SK-N-SH (cell line): Measurements from ENCODE around the gene LRRC75A. TPM values are rescaled to one million over a fixed set of nuclear protein-coding genes. Genes with fewer than 3 reads are reported as not detected.

Source experiments
- CTCF ChIA-PET: fragments of 300-600, 350-600 bp; formaldehyde crosslinking; extraction: SDS; loops from one replicate; lab custom pipeline; 2021; lab: Yijun Ruan, JAX
- POLR2A ChIA-PET: fragments of 350-600 bp; sonication (Branson Sonifier 250); formaldehyde crosslinking; extraction: SDS; loops from one replicate; lab custom pipeline; 2020; ENCODE audit warnings: antibody characterized with exemption, inconsistent platforms; lab: Yijun Ruan, JAX
- DNase-seq: peaks from one replicate; pipeline ENCODE4 v3.0.0; 2012
- H2AFZ ChIP-seq: fragments of 200-600 bp; sonication (generic); 2 replicates; pipeline ENCODE4 v1.8.1; 2016; ENCODE audit warnings: antibody characterized with exemption, mild to moderate bottlenecking, low read depth
- H3F3A ChIP-seq: fragments of 200-600 bp; sonication (generic); replicated peaks from 2 replicates; pipeline ENCODE3; 2016; ENCODE audit warnings: antibody characterized with exemption, mild to moderate bottlenecking; ENCODE audit not compliant: insufficient read depth
- H3K27ac ChIP-seq, 2 experiments: fragments of 200-500 bp in 1 of 2; fragments of 200-600 bp in 1 of 2; sonication (Bioruptor generic) in 1 of 2; sonication (generic), shearing (Covaris generic) in 1 of 2; 2 replicates each; pipeline versions ENCODE4 v1.5.1 to v1.6.1; 2014 to 2016; ENCODE audit warnings: low read depth in 2 of 2, inconsistent platforms in 1 of 2, low read length in 1 of 2, mild to moderate bottlenecking in 1 of 2, mixed read lengths in 1 of 2
- H3K27me3 ChIP-seq: fragments of 200-600 bp; sonication (generic), shearing (Covaris generic); 2 replicates; pipeline ENCODE4 v1.6.1; 2016; ENCODE audit warnings: mixed run types; ENCODE audit not compliant: insufficient read depth
- H3K36me3 ChIP-seq, 2 experiments: fragments of 200-500 bp in 1 of 2; fragments of 200-600 bp in 1 of 2; sonication (Bioruptor generic) in 1 of 2; sonication (generic) in 1 of 2; replicated peaks in 1 of 2; 2 replicates each; pipeline versions ENCODE3 to v1.5.1; 2014 to 2016; ENCODE audit warnings: low read length in 1 of 2, mild to moderate bottlenecking in 1 of 2; ENCODE audit not compliant: insufficient read depth in 2 of 2, control insufficient read depth in 1 of 2
- H3K4me1 ChIP-seq, 2 experiments: fragments of 200-500 bp in 1 of 2; fragments of 200-600 bp in 1 of 2; sonication (Bioruptor generic) in 1 of 2; sonication (generic), shearing (Covaris generic) in 1 of 2; 2 replicates each; pipeline versions ENCODE4 v1.5.1 to v1.6.1; 2014 to 2016; ENCODE audit warnings: low read depth in 1 of 2, low read length in 1 of 2, mixed run types in 1 of 2; ENCODE audit not compliant: insufficient read depth in 2 of 2, control insufficient read depth in 1 of 2
- H3K4me2 ChIP-seq: fragments of 200-600 bp; sonication (generic), shearing (Covaris generic); 2 replicates; pipeline ENCODE4 v1.6.1; 2017; ENCODE audit warnings: mixed run types
- H3K4me3 ChIP-seq, 2 experiments: fragments of 200-500 bp in 1 of 2; fragments of 200-600 bp in 1 of 2; sonication (Bioruptor generic) in 1 of 2; sonication (generic), shearing (Covaris generic) in 1 of 2; 2 replicates each; pipeline versions ENCODE4 v1.5.1 to v1.8.1; 2014 to 2016; ENCODE audit warnings: low read depth in 2 of 2, inconsistent platforms in 1 of 2, low read length in 1 of 2, mild to moderate bottlenecking in 1 of 2, mixed read lengths in 1 of 2, moderate library complexity in 1 of 2
- H3K79me2 ChIP-seq: fragments of 200-600 bp; sonication (generic); 2 replicates; pipeline ENCODE4 v1.8.1; 2017; ENCODE audit warnings: mild to moderate bottlenecking; ENCODE audit not compliant: insufficient read depth
- H3K9ac ChIP-seq: fragments of 200-600 bp; sonication (generic); 2 replicates; pipeline ENCODE4 v1.6.1; 2017; ENCODE audit warnings: mixed run types
- H3K9me2 ChIP-seq: fragments of 200-600 bp; sonication (generic); 2 replicates; pipeline ENCODE4 v1.6.1; 2017; ENCODE audit warnings: mixed run types
- H3K9me3 ChIP-seq: fragments of 200-600 bp; sonication (generic); 2 replicates; pipeline ENCODE4 v1.6.1; 2017; ENCODE audit warnings: mixed run types, mild to moderate bottlenecking, moderate library complexity
- H4K20me1 ChIP-seq: fragments of 200-600 bp; sonication (generic); 2 replicates; pipeline ENCODE4 v1.6.1; 2017; ENCODE audit warnings: mild to moderate bottlenecking, mixed run types; ENCODE audit not compliant: insufficient read depth
- CHD2 ChIP-seq: fragments of 150-350 bp; IDR thresholded peaks from 2 replicates; pipeline ENCODE4 v1.6.1; 2018; ENCODE audit warnings: low read length; ENCODE audit not compliant: partially characterized antibody
- EP300 ChIP-seq, 2 experiments: IDR thresholded peaks; 2 replicates each; pipeline versions ENCODE4 v1.4.0 to v1.6.1; 2012; ENCODE audit warnings: borderline replicate concordance in 1 of 2, low read depth in 1 of 2, low read length in 1 of 2
- EZH2phosphoT487 ChIP-seq: fragments of 200-600 bp; sonication (generic); IDR thresholded peaks from 2 replicates; pipeline ENCODE4 v1.6.1; 2017; ENCODE audit warnings: low read depth, mixed run types, mild to moderate bottlenecking, antibody characterized with exemption, moderate library complexity, borderline replicate concordance
- FOSL2 ChIP-seq: IDR thresholded peaks from 2 replicates; pipeline ENCODE4 v1.4.0; 2012; ENCODE audit warnings: low read depth, mild to moderate bottlenecking, moderate library complexity, borderline replicate concordance
- FOXM1 ChIP-seq: IDR thresholded peaks from 2 replicates; pipeline ENCODE4 v1.4.0; 2012; ENCODE audit warnings: low read depth, mild to moderate bottlenecking
- GABPA ChIP-seq: IDR thresholded peaks from 2 replicates; pipeline ENCODE4 v1.4.0; 2012; ENCODE audit warnings: low read depth, mild to moderate bottlenecking
- GATA2 ChIP-seq: sonication (generic); formaldehyde crosslinking; IDR thresholded peaks from 2 replicates; pipeline ENCODE4 v1.5.0; 2020; ENCODE audit warnings: mild to moderate bottlenecking, missing genetic modification reagents
- MXI1 ChIP-seq: IDR thresholded peaks from 2 replicates; pipeline ENCODE4 v1.6.1; 2012; ENCODE audit warnings: mild to moderate bottlenecking, low read depth, low read length, improper control_type of control experiment
- NFIC ChIP-seq: IDR thresholded peaks from 2 replicates; pipeline ENCODE4 v1.4.0; 2012; ENCODE audit warnings: borderline replicate concordance
- RAD21 ChIP-seq: IDR thresholded peaks from 2 replicates; pipeline ENCODE4 v1.6.1; 2012; ENCODE audit warnings: mild to moderate bottlenecking, low read length
- RCOR1 ChIP-seq: fragments of 150-350 bp; IDR thresholded peaks from 2 replicates; pipeline ENCODE4 v1.6.1; 2017; ENCODE audit warnings: antibody characterized with exemption, low read length
- RXRA ChIP-seq: IDR thresholded peaks from 2 replicates; pipeline ENCODE4 v1.4.0; 2012; ENCODE audit warnings: low read depth, mild to moderate bottlenecking, borderline replicate concordance
- SMC3 ChIP-seq: IDR thresholded peaks from 2 replicates; pipeline ENCODE4 v1.6.1; 2012; ENCODE audit warnings: low read depth, low read length, improper control_type of control experiment
- TCF12 ChIP-seq: IDR thresholded peaks from 2 replicates; pipeline ENCODE4 v1.4.0; 2012
- TEAD4 ChIP-seq: IDR thresholded peaks from 2 replicates; pipeline ENCODE4 v1.4.0; 2012; ENCODE audit warnings: mild to moderate bottlenecking, borderline replicate concordance; ENCODE audit not compliant: insufficient read depth
- YY1 ChIP-seq: IDR thresholded peaks from 2 replicates; pipeline ENCODE4 v1.4.0; 2012; ENCODE audit warnings: low read depth, mild to moderate bottlenecking
- WGBS: methylation state at CpG from one replicate; pipeline ENCODE4 v1.1.6; 2017; ENCODE audit warnings: low lambda C conversion rate; 5-methylcytosine and 5-hydroxymethylcytosine counted together
- polyA plus RNA-seq, 3 experiments: library from polyadenylated mRNA; depleted of rRNA; stranded (reverse); fragments of >200 nt; gene quantifications; 2 replicates each; pipeline ENCODE4 v1.2.3, GENCODE V29; 2012
- TF ChIP-seq, protein P1 (sequence below): fragments of 200-600 bp; sonication (generic); IDR thresholded peaks from 2 replicates; pipeline ENCODE4 v1.6.1; 2017; ENCODE audit warnings: antibody characterized with exemption, mild to moderate bottlenecking, moderate library complexity
- TF ChIP-seq, protein P2 (sequence below): IDR thresholded peaks from 2 replicates; pipeline ENCODE4; 2012
- TF ChIP-seq, protein P3 (sequence below): IDR thresholded peaks from 2 replicates; pipeline ENCODE4 v1.6.1; 2012; ENCODE audit warnings: mild to moderate bottlenecking, low read depth, low read length, moderate library complexity
- TF ChIP-seq, protein P4 (sequence below): IDR thresholded peaks from 2 replicates; pipeline ENCODE4 v1.4.0; 2012; ENCODE audit warnings: low read depth
- TF ChIP-seq, protein P5 (sequence below): fragments of 150-350 bp; IDR thresholded peaks from 2 replicates; pipeline ENCODE4 v1.6.1; 2016; ENCODE audit warnings: mild to moderate bottlenecking, low read depth, low read length

Gene LRRC75A
- polyA plus RNA-seq, 1 of the 3 experiments (the other 2 are of a cell fraction) = 1.2 TPM

DNA sequence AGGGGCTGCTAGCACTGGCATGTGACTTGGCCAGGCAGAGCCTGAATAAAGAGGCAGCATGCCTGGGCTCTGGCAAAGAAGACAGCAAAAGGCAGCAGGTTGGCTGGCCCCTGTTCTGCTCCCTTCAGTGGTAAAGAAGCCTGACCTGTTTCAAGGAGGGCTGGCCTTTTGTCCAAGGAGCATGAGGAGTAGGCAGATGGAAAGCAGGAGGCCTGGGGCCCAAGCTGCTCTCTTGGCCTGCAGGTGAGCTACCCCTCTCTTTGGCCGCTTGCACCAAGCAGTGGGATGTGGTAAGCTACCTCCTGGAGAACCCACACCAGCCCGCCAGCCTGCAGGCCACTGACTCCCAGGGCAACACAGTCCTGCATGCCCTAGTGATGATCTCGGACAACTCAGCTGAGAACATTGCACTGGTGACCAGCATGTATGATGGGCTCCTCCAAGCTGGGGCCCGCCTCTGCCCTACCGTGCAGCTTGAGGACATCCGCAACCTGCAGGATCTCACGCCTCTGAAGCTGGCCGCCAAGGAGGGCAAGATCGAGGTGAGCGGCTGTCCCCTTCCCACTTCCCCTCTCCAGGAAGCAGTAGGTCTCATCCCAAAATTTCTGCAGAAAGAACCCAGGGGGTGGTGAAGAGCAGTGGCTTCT lies 68.6 kb downstream of the LRRC75A start:
- Histone ChIP-seq H3K9ac (no peak overlapping the region), H3K4me2 (no peak overlapping the region), H3K27ac (no peak overlapping the region), H3F3A (peaks cover 27% of the 10 kb centered on the region), H3K9me3 (no peaks in the 10 kb centered on the region), H2AFZ (no peak overlapping the region), H3K9me2 (no peaks in the 10 kb centered on the region), H3K79me2 (no peaks in the 10 kb centered on the region), H4K20me1 (no peaks in the 10 kb centered on the region), H3K4me3 (no peak overlapping the region)
- POLR2A ChIA-PET = interaction anchor here (1.5 kb wide), 1 partner anchor 15 kb away, joined by 7 read pairs; no protein-coding TSS in a partner anchor
- no peak for DNase-seq
- TF ChIP-seq, protein P1, sequence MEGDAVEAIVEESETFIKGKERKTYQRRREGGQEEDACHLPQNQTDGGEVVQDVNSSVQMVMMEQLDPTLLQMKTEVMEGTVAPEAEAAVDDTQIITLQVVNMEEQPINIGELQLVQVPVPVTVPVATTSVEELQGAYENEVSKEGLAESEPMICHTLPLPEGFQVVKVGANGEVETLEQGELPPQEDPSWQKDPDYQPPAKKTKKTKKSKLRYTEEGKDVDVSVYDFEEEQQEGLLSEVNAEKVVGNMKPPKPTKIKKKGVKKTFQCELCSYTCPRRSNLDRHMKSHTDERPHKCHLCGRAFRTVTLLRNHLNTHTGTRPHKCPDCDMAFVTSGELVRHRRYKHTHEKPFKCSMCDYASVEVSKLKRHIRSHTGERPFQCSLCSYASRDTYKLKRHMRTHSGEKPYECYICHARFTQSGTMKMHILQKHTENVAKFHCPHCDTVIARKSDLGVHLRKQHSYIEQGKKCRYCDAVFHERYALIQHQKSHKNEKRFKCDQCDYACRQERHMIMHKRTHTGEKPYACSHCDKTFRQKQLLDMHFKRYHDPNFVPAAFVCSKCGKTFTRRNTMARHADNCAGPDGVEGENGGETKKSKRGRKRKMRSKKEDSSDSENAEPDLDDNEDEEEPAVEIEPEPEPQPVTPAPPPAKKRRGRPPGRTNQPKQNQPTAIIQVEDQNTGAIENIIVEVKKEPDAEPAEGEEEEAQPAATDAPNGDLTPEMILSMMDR = no peak
- TF ChIP-seq MXI1 (no peak), RAD21 (no peak), TEAD4 (no peak), EP300 (IDR thresholded peaks at IDR 0.05; ENCODE audit: borderline replicate concordance in 1 of 2, low read depth in 1 of 2, low read length in 1 of 2) (no peak), FOXM1 (no peak), RXRA (no peak)
- TF ChIP-seq, protein P2, sequence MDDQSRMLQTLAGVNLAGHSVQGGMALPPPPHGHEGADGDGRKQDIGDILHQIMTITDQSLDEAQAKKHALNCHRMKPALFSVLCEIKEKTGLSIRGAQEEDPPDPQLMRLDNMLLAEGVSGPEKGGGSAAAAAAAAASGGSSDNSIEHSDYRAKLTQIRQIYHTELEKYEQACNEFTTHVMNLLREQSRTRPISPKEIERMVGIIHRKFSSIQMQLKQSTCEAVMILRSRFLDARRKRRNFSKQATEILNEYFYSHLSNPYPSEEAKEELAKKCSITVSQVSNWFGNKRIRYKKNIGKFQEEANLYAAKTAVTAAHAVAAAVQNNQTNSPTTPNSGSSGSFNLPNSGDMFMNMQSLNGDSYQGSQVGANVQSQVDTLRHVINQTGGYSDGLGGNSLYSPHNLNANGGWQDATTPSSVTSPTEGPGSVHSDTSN = no peak
- TF ChIP-seq, all 33 proteins: peak for 0
- Histone ChIP-seq H3K36me3 (no peaks in the 10 kb centered on the region), H3K27me3 (no peaks in the 10 kb centered on the region), H3K4me1 (peaks cover 21 to 25% of the 10 kb centered on the region in 2 experiments)
- WGBS = 93% methylated on average over 5 of the region's 10 CpGs
- CTCF ChIA-PET = no interaction called here

DNA sequence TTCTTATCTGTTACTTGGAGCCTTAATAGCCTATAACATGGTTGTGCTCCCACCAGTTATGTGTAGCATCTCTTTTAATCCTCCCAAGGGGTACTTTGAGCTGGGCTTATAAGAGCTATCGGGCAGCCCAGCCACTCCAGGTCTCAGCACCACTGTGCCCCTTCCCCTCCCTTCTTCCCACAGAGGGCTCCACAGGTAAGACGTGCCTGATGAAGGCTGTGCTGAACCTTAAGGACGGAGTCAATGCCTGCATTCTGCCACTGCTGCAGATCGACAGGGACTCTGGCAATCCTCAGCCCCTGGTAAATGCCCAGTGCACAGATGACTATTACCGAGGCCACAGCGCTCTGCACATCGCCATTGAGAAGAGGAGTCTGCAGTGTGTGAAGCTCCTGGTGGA lies 69.6 kb downstream of the LRRC75A start:
- ChIA-PET POLR2A (no interaction called here), CTCF (no interaction called here)
- H2AFZ ChIP-seq = no peak overlapping the region
- no peak overlapping the region for H3K9ac ChIP-seq
- no peaks in the 10 kb centered on the region for H3K79me2 ChIP-seq
- H3K4me1 ChIP-seq = peaks cover 26 to 34% of the 10 kb centered on the region in 2 experiments
- no peak overlapping the region for H3K27ac ChIP-seq
- H4K20me1 ChIP-seq = no peaks in the 10 kb centered on the region
- no peak overlapping the region for H3K4me2 ChIP-seq
- WGBS = 93% methylated on average over 7 of the region's 7 CpGs
- H3K27me3 ChIP-seq = no peaks in the 10 kb centered on the region
- no peaks in the 10 kb centered on the region for H3K9me2 ChIP-seq
- peaks cover 34% of the 10 kb centered on the region for H3F3A ChIP-seq
- no peak overlapping the region for H3K4me3 ChIP-seq
- H3K36me3 ChIP-seq = no peaks in the 10 kb centered on the region
- no peaks in the 10 kb centered on the region for H3K9me3 ChIP-seq
- DNase-seq = no peak
- TF ChIP-seq FOSL2 (no peak), TEAD4 (no peak), YY1 (no peak), FOXM1 (no peak), NFIC (no peak), TCF12 (no peak), GATA2 (CRISPR knock-in tag) (no peak), GABPA (no peak), RCOR1 (no peak), EZH2phosphoT487 (no peak), CHD2 (no peak), SMC3 (no peak)
- TF ChIP-seq, protein P3, sequence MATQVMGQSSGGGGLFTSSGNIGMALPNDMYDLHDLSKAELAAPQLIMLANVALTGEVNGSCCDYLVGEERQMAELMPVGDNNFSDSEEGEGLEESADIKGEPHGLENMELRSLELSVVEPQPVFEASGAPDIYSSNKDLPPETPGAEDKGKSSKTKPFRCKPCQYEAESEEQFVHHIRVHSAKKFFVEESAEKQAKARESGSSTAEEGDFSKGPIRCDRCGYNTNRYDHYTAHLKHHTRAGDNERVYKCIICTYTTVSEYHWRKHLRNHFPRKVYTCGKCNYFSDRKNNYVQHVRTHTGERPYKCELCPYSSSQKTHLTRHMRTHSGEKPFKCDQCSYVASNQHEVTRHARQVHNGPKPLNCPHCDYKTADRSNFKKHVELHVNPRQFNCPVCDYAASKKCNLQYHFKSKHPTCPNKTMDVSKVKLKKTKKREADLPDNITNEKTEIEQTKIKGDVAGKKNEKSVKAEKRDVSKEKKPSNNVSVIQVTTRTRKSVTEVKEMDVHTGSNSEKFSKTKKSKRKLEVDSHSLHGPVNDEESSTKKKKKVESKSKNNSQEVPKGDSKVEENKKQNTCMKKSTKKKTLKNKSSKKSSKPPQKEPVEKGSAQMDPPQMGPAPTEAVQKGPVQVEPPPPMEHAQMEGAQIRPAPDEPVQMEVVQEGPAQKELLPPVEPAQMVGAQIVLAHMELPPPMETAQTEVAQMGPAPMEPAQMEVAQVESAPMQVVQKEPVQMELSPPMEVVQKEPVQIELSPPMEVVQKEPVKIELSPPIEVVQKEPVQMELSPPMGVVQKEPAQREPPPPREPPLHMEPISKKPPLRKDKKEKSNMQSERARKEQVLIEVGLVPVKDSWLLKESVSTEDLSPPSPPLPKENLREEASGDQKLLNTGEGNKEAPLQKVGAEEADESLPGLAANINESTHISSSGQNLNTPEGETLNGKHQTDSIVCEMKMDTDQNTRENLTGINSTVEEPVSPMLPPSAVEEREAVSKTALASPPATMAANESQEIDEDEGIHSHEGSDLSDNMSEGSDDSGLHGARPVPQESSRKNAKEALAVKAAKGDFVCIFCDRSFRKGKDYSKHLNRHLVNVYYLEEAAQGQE = no peak
- TF ChIP-seq, protein P4, sequence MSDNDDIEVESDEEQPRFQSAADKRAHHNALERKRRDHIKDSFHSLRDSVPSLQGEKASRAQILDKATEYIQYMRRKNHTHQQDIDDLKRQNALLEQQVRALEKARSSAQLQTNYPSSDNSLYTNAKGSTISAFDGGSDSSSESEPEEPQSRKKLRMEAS = no peak
- TF ChIP-seq, protein P5, sequence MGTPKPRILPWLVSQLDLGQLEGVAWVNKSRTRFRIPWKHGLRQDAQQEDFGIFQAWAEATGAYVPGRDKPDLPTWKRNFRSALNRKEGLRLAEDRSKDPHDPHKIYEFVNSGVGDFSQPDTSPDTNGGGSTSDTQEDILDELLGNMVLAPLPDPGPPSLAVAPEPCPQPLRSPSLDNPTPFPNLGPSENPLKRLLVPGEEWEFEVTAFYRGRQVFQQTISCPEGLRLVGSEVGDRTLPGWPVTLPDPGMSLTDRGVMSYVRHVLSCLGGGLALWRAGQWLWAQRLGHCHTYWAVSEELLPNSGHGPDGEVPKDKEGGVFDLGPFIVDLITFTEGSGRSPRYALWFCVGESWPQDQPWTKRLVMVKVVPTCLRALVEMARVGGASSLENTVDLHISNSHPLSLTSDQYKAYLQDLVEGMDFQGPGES = no peak
